ENCODE measurements around the gene PTGFR.

Gene PTGFR, protein sequence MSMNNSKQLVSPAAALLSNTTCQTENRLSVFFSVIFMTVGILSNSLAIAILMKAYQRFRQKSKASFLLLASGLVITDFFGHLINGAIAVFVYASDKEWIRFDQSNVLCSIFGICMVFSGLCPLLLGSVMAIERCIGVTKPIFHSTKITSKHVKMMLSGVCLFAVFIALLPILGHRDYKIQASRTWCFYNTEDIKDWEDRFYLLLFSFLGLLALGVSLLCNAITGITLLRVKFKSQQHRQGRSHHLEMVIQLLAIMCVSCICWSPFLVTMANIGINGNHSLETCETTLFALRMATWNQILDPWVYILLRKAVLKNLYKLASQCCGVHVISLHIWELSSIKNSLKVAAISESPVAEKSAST

GRCh38 chr1:78490861-78491450 lies at the start of gene PTGFR:
Gene PTGFR (plus strand): TSS chr1:78490974. CDS start chr1:78492744, 1,770 bp downstream.
- in situ Hi-C loops (cut with HindIII; ENCODE audit: low pct_ligation_motif_present, low sequenced_read_pairs), result no loop called here
- H3K36me3 ChIP-seq (replicated peaks), result no peaks in the 10 kb centered on the region
- H3K27ac ChIP-seq, result no peak within 1 kb of the TSS
- peak; percentile 5 for DNase-seq
- no peak for TF ChIP-seq CTCF (IDR thresholded peaks at IDR 0.05; ENCODE audit: low read depth, low read length, missing control alignments)
- H3K27me3 ChIP-seq (replicated peaks), result no peaks in the 10 kb centered on the region
- H3K4me3 ChIP-seq (ENCODE audit: low read depth, low read length), result peak within 1 kb of the TSS; percentile 71

DNA sequence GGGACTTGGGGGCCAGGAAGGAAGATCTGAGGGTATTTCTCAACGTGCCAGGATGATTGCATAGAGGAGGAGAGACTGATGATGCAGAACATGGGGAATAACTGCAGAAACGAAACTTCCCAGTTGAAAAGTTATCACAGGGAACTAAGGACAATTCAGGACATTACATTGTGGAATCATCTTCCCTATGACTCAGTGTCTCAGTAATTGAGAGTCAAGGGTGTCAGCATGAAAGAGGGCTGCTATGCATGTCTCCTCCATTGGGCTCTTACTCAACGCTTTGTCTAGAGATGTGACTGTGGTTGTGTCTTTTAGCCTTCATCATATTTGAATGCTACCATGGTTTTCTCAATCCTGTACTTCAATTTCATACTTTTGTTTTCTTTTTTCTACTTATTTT lies 48.9 kb upstream of the PTGFR start:
- no peak overlapping the region for H3K27ac ChIP-seq
- H3K27me3 ChIP-seq (replicated peaks), result no peaks in the 10 kb centered on the region
- TF ChIP-seq CTCF (IDR thresholded peaks at IDR 0.05; ENCODE audit: low read depth, low read length, missing control alignments), result no peak
- no peaks in the 10 kb centered on the region for H3K36me3 ChIP-seq (replicated peaks)
- H3K4me3 ChIP-seq (ENCODE audit: low read depth, low read length), result no peak overlapping the region
- in situ Hi-C loops (cut with HindIII; ENCODE audit: low pct_ligation_motif_present, low sequenced_read_pairs), result no loop called here
- peak; percentile 7 for DNase-seq

- Histone ChIP-seq H3K27ac (no peak overlapping the region), H3K36me3 (replicated peaks) (no peaks in the 10 kb centered on the region), H3K4me3 (ENCODE audit: low read depth, low read length) (no peak overlapping the region), H3K27me3 (replicated peaks) (no peaks in the 10 kb centered on the region)
- in situ Hi-C loops (cut with HindIII; ENCODE audit: low pct_ligation_motif_present, low sequenced_read_pairs), result no loop called here
- DNase-seq, result no peak
- no peak for TF ChIP-seq CTCF (IDR thresholded peaks at IDR 0.05; ENCODE audit: low read depth, low read length, missing control alignments)
Measured at GRCh38 chr1:78447086-78447485, 43.7 kb upstream of the PTGFR start.

DNA sequence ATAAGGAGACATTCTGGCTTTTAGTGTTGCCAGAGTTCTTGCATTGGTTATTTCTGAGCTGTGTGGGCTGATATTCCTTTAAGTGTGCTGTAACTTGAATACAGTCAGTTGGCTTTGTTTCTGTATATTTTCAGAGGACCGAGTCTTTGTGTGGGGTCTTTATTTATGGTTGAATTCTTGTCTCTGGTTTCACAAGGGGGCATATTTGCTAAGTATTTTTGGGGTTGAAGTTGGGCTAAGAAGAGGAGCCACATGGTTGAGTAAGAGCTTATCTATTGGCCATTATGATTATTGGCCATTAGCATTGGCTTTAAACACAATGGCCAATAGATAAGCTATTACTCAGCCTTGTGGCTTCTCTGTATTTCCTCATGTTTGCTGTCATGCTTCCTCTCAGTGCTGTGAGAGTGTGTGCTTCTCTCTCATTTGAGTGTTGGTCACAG lies 26.3 kb upstream of the PTGFR start:
- Histone ChIP-seq H3K4me3 (ENCODE audit: low read depth, low read length) (no peak overlapping the region), H3K36me3 (replicated peaks) (no peaks in the 10 kb centered on the region), H3K27me3 (replicated peaks) (no peaks in the 10 kb centered on the region), H3K27ac (no peak overlapping the region)
- TF ChIP-seq CTCF (IDR thresholded peaks at IDR 0.05; ENCODE audit: low read depth, low read length, missing control alignments), result no peak
- peak; percentile 43 for DNase-seq
- in situ Hi-C loops (cut with HindIII; ENCODE audit: low pct_ligation_motif_present, low sequenced_read_pairs), result no loop called here

GRCh38 chr1:78465143-78465542 lies 25.6 kb upstream of the PTGFR start:
- Histone ChIP-seq H3K27me3 (replicated peaks) (no peaks in the 10 kb centered on the region), H3K4me3 (ENCODE audit: low read depth, low read length) (no peak overlapping the region), H3K36me3 (replicated peaks) (no peaks in the 10 kb centered on the region), H3K27ac (no peak overlapping the region)
- in situ Hi-C loops (cut with HindIII; ENCODE audit: low pct_ligation_motif_present, low sequenced_read_pairs), result no loop called here
- no peak for TF ChIP-seq CTCF (IDR thresholded peaks at IDR 0.05; ENCODE audit: low read depth, low read length, missing control alignments)
- no peak for DNase-seq
